GM23248 (cell line): ENCODE results near the gene FSTL4.

Source experiments
- EZH2 ChIP-seq: fragments of 200-600 bp; sonication (generic); IDR thresholded peaks from 2 replicates; pipeline ENCODE4 v1.6.1; 2018; ENCODE audit warnings: antibody characterized with exemption, mild to moderate bottlenecking; ENCODE audit not compliant: insufficient read depth, poor library complexity, severe bottlenecking
- EZH2phosphoT487 ChIP-seq: fragments of 200-600 bp; sonication (generic); IDR thresholded peaks from 2 replicates; pipeline ENCODE4 v1.6.1; 2018; ENCODE audit warnings: antibody characterized with exemption, moderate library complexity, mild to moderate bottlenecking, low read depth; ENCODE audit not compliant: insufficient read depth

DNA sequence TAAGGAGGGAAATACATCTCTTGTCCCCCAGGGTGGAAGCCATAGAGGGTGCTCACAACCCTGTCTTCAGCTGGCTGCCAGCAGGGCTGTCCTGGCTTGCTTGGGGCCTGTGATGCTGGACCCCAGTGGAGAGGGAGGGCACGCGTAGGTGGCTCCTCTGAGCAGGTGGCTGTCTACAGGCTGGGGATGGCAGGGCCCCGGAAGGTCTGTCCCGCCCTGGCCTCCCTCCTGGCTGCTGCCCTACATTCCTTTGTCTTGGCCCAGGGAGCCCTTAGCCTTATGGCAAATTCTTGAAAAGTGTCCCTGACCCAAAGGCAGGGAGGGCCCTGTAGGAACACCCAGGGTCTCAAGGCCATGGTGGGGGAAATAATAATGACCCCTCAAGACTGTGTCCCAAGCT, 336.2 kb downstream of the FSTL4 start:
- no peak for TF ChIP-seq EZH2
- no peak for TF ChIP-seq EZH2phosphoT487
